ENCODE measurements around the gene EIF5.

- TF ChIP-seq POLR2A (IDR thresholded peaks at IDR 0.05; ENCODE audit: low read length) (no peak), GATA1 (IDR thresholded peaks at IDR 0.05; ENCODE audit: low read depth, low read length) (no peak)
These were observed 14.1 kb downstream of the EIF5 start for GRCh38 chr14:103348154-103348553.
